HEK293 (cell line): ENCODE measurements around the gene LRRC26.

ENCODE experiments used
- CTCF ChIA-PET: fragments of 350-600 bp; formaldehyde crosslinking; extraction: SDS; loops from one replicate; lab custom pipeline; 2021; ENCODE audit warnings: antibody characterized with exemption; lab: Yijun Ruan, JAX
- POLR2A ChIA-PET: fragments of 300-600 bp; formaldehyde crosslinking; extraction: SDS; loops from one replicate; lab custom pipeline; 2020; ENCODE audit warnings: antibody characterized with exemption, inconsistent platforms; lab: Yijun Ruan, JAX
- H3K27ac ChIP-seq: fragments of 200-500 bp; sonication (Bioruptor generic); 2 replicates; pipeline ENCODE4 v1.5.1; 2014; ENCODE audit warnings: low read depth, low read length, control low read depth, inconsistent platforms; ENCODE audit errors: extremely low read depth
- H3K36me3 ChIP-seq, 2 experiments: fragments of 200-500 bp in 1 of 2; sonication (Bioruptor generic) in 1 of 2; 1 replicate in 1 of 2; 2 replicates in 1 of 2; pipeline ENCODE4 v1.5.1; 2014 to 2017; ENCODE audit warnings: inconsistent platforms in 2 of 2, low read length in 2 of 2; ENCODE audit not compliant: control insufficient read depth in 2 of 2, insufficient read depth in 1 of 2
- H3K4me1 ChIP-seq: fragments of 200-500 bp; sonication (Bioruptor generic); 2 replicates; pipeline ENCODE4 v1.5.1; 2014; ENCODE audit warnings: mild to moderate bottlenecking, low read length, inconsistent platforms; ENCODE audit not compliant: control insufficient read depth, insufficient read depth
- H3K4me3 ChIP-seq: 2 replicates; pipeline ENCODE4 v1.5.1; 2011; ENCODE audit warnings: low read depth, mild to moderate bottlenecking, control low read depth, low read length, moderate library complexity
- H3K9me3 ChIP-seq: fragments of 200-500 bp; sonication (Bioruptor generic); 2 replicates; pipeline ENCODE4 v1.5.1; 2014; ENCODE audit warnings: low read depth, low read length, inconsistent platforms; ENCODE audit not compliant: control insufficient read depth, insufficient read depth
- BCL11B ChIP-seq: fragments of 450-650 bp; formaldehyde crosslinking; IDR thresholded peaks from 2 replicates; pipeline ENCODE4 v1.5.1; 2016; ENCODE audit warnings: low read depth, missing biosample characterization, missing genetic modification characterization
- EGR2 ChIP-seq: fragments of 450-650 bp; formaldehyde crosslinking; IDR thresholded peaks from 2 replicates; pipeline ENCODE4 v1.5.1; 2016; ENCODE audit warnings: low read depth, missing biosample characterization, missing genetic modification characterization
- HOXC10 ChIP-seq: sonication (generic); formaldehyde crosslinking; IDR thresholded peaks from 2 replicates; pipeline ENCODE4 v1.8.1; 2023; ENCODE audit warnings: mild to moderate bottlenecking, missing genetic modification reagents
- KLF10 ChIP-seq: fragments of 450-650 bp; IDR thresholded peaks from 2 replicates; pipeline ENCODE4 v1.5.1; 2018; ENCODE audit warnings: missing biosample characterization, mild to moderate bottlenecking, missing genetic modification characterization
- SCRT2 ChIP-seq: fragments of 450-650 bp; formaldehyde crosslinking; IDR thresholded peaks from 2 replicates; pipeline ENCODE4 v1.5.1; 2016; ENCODE audit warnings: missing biosample characterization, missing genetic modification characterization
- ZFHX2 ChIP-seq: fragments of 450-650 bp; formaldehyde crosslinking; conservative IDR thresholded peaks from 2 replicates; pipeline ENCODE4 v1.5.1; 2016; ENCODE audit warnings: missing biosample characterization, missing genetic modification characterization
- ZNF112 ChIP-seq: fragments of 450-650 bp; formaldehyde crosslinking; IDR thresholded peaks from 2 replicates; pipeline ENCODE4 v1.5.0; 2017; ENCODE audit warnings: missing biosample characterization, missing genetic modification characterization
- ZNF169 ChIP-seq: fragments of 450-650 bp; formaldehyde crosslinking; IDR thresholded peaks from 2 replicates; pipeline ENCODE4 v1.5.1; 2016; ENCODE audit warnings: missing biosample characterization, missing genetic modification characterization
- ZNF48 ChIP-seq: fragments of 450-650 bp; formaldehyde crosslinking; IDR thresholded peaks from 2 replicates; pipeline ENCODE4 v1.5.1; 2016; ENCODE audit warnings: missing biosample characterization, missing genetic modification characterization
- ZNF518A ChIP-seq: fragments of 450-650 bp; formaldehyde crosslinking; conservative IDR thresholded peaks from 2 replicates; pipeline ENCODE4 v1.5.1; 2016; ENCODE audit warnings: low read depth, missing biosample characterization, missing genetic modification characterization
- ZNF521 ChIP-seq: fragments of 450-650 bp; formaldehyde crosslinking; IDR thresholded peaks from 2 replicates; pipeline ENCODE4 v1.5.1; 2017; ENCODE audit warnings: missing biosample characterization, mild to moderate bottlenecking, missing genetic modification characterization
- ZNF843 ChIP-seq: fragments of 450-650 bp; formaldehyde crosslinking; IDR thresholded peaks from 2 replicates; pipeline ENCODE4 v1.5.1; 2016; ENCODE audit warnings: missing biosample characterization, missing genetic modification characterization
- TF ChIP-seq, protein P1 (sequence below): fragments of 450-650 bp; formaldehyde crosslinking; IDR thresholded peaks from 2 replicates; pipeline ENCODE4 v1.5.1; 2016; ENCODE audit warnings: missing biosample characterization, missing genetic modification characterization
- TF ChIP-seq, protein P2 (sequence below): fragments of 450-650 bp; formaldehyde crosslinking; IDR thresholded peaks from 2 replicates; pipeline ENCODE4 v1.5.0; 2017; ENCODE audit warnings: missing biosample characterization, missing genetic modification characterization, borderline replicate concordance

The LRRC26 gene

DNA sequence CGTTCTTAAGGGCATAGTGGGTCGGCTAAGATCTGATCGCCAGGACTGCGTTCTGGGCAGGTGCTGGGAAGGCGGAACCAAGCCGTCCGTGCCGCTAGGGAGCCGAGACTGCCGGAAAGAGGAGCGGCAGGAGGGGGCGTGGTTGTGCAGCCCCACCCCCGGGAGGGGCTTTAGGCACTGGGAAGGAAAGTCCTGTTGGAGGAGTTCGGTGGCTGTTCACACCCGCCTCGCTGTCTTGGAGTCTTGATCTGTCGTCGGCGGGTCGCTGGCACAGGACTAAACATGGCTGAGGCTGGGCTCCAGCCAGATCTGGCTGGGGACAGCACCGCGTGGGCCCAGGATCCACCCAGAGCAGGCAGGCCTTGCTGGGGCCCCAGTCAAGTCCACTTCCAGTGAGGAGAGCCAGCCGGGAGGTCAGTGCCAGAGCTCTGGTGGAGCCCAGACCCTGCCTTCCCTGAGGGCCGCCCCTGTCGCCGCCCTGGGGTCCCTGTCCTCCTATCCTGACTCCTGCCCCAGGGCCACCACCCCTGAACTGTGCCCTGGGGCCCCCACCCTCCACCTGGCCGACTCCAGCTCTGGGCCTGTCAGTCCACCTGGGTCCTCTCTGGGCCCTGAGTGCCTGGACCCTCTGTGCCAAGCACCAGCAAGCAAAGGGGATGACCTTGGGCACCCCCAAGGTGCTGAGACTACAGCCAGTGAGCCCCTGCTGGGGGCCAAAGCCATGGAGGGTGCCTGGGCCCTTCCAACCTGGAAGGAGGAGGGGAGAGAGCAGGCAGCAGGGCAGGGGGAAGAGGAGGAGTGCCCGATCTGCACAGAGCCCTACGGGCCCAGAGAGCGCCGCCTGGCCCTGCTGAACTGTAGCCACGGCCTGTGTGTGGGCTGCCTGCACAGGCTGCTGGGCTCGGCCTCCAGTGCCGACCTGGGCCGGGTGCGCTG lies 47.7 kb upstream of the LRRC26 start (continued):
- no peak for TF ChIP-seq ZNF169 (tag by site-specific recombination)
- no peak for TF ChIP-seq HOXC10 (CRISPR knock-in tag)
- no peak for TF ChIP-seq ZNF521 (tag by site-specific recombination)

- peak; percentile 51 for TF ChIP-seq EGR2 (tag by site-specific recombination)
- peak; percentile 46 for TF ChIP-seq ZFHX2 (tag by site-specific recombination)
- TF ChIP-seq KLF10, result no peak
- TF ChIP-seq, protein P1, sequence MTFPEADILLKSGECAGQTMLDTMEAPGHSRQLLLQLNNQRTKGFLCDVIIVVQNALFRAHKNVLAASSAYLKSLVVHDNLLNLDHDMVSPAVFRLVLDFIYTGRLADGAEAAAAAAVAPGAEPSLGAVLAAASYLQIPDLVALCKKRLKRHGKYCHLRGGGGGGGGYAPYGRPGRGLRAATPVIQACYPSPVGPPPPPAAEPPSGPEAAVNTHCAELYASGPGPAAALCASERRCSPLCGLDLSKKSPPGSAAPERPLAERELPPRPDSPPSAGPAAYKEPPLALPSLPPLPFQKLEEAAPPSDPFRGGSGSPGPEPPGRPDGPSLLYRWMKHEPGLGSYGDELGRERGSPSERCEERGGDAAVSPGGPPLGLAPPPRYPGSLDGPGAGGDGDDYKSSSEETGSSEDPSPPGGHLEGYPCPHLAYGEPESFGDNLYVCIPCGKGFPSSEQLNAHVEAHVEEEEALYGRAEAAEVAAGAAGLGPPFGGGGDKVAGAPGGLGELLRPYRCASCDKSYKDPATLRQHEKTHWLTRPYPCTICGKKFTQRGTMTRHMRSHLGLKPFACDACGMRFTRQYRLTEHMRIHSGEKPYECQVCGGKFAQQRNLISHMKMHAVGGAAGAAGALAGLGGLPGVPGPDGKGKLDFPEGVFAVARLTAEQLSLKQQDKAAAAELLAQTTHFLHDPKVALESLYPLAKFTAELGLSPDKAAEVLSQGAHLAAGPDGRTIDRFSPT (tag by site-specific recombination), result no peak
- no peak overlapping the region for H3K27ac ChIP-seq
- peaks cover 0 to 81% of the 10 kb centered on the region in 2 experiments; a peak in 1 of 3 replicates for H3K36me3 ChIP-seq
- ChIA-PET CTCF (interaction anchor here (1.0 to 1.4 kb wide), 3 partner anchors 8 to 35 kb away, joined by 3 read pairs; no protein-coding TSS in a partner anchor), POLR2A (interaction anchor here (0.6 to 17.2 kb wide), 7 partner anchors 6 to 96 kb away, joined by 3 to 304 read pairs (median 8); partner anchors contain the start of genes CYSRT1, NDOR1, RNF208 and RNF224)
- no peaks in the 10 kb centered on the region for H3K9me3 ChIP-seq
- H3K4me1 ChIP-seq, result no peaks in the 10 kb centered on the region
- H3K4me3 ChIP-seq, result no peak overlapping the region
These were observed 46.5 kb upstream of the LRRC26 start for GRCh38 chr9:137216188-137216965.

- Histone ChIP-seq H3K4me3 (no peak overlapping the region), H3K9me3 (no peaks in the 10 kb centered on the region), H3K36me3 (peaks cover 0 to 84% of the 10 kb centered on the region in 2 experiments; a peak in 2 of 3 replicates), H3K4me1 (no peaks in the 10 kb centered on the region), H3K27ac (no peak overlapping the region)
- ChIA-PET CTCF (interaction anchor here (1.4 kb wide), 1 partner anchor 9 kb away, joined by 3 read pairs; no protein-coding TSS in a partner anchor), POLR2A (interaction anchor here (0.6 to 17.2 kb wide), 4 partner anchors 7 to 64 kb away, joined by 4 to 304 read pairs (median 157); partner anchors contain the start of genes CYSRT1, NDOR1, RNF208 and RNF224)
- TF ChIP-seq ZNF843 (tag by site-specific recombination) (no peak), ZNF112 (tag by site-specific recombination) (no peak), ZNF518A (no peak), BCL11B (tag by site-specific recombination) (no peak), SCRT2 (tag by site-specific recombination) (peak; percentile 2; the same call in 1 of the 2 replicates), ZNF48 (tag by site-specific recombination) (no peak)
- TF ChIP-seq, protein P2, sequence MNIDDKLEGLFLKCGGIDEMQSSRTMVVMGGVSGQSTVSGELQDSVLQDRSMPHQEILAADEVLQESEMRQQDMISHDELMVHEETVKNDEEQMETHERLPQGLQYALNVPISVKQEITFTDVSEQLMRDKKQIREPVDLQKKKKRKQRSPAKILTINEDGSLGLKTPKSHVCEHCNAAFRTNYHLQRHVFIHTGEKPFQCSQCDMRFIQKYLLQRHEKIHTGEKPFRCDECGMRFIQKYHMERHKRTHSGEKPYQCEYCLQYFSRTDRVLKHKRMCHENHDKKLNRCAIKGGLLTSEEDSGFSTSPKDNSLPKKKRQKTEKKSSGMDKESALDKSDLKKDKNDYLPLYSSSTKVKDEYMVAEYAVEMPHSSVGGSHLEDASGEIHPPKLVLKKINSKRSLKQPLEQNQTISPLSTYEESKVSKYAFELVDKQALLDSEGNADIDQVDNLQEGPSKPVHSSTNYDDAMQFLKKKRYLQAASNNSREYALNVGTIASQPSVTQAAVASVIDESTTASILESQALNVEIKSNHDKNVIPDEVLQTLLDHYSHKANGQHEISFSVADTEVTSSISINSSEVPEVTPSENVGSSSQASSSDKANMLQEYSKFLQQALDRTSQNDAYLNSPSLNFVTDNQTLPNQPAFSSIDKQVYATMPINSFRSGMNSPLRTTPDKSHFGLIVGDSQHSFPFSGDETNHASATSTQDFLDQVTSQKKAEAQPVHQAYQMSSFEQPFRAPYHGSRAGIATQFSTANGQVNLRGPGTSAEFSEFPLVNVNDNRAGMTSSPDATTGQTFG, result no peak
These were observed 45.5 kb upstream of the LRRC26 start for GRCh38 chr9:137215196-137215986.
